ENCODE results near the gene TMTC1. TPM values are rescaled to one million over a fixed set of nuclear protein-coding genes. Genes with fewer than 3 reads are reported as not detected.

The TMTC1 gene
- total RNA-seq, 6 experiments from 2014 or later = not detected

- no peak for DNase-seq
- TF ChIP-seq CTCF (IDR thresholded peaks at IDR 0.05) = no peak
- H3K9me3 Mint-ChIP-seq = peaks cover 21% of the 10 kb centered on the region
- H3K27me3 Mint-ChIP-seq (ENCODE audit: insufficient read depth) = no peaks in the 10 kb centered on the region
- H3K36me3 Mint-ChIP-seq (ENCODE audit: low read depth) = no peaks in the 10 kb centered on the region
- H3K4me3 Mint-ChIP-seq = no peak overlapping the region
- no peak overlapping the region for H3K27ac Mint-ChIP-seq
- no peaks in the 10 kb centered on the region for H3K4me1 Mint-ChIP-seq (ENCODE audit: low read depth)
These were observed 3.7 kb downstream of the TMTC1 start for GRCh38 chr12:29780084-29780483.

GRCh38 chr12:29778531-29778930, 5.2 kb downstream of the TMTC1 start:
- Mint-ChIP-seq H3K4me1 (ENCODE audit: low read depth) (no peaks in the 10 kb centered on the region), H3K27ac (no peak overlapping the region), H3K9me3 (peaks cover 34% of the 10 kb centered on the region), H3K36me3 (ENCODE audit: low read depth) (no peaks in the 10 kb centered on the region), H3K4me3 (no peak overlapping the region), H3K27me3 (ENCODE audit: insufficient read depth) (no peaks in the 10 kb centered on the region)
- TF ChIP-seq CTCF (IDR thresholded peaks at IDR 0.05) = no peak
- no peak for DNase-seq

GRCh38 chr12:29773076-29773475, 10.7 kb downstream of the TMTC1 start:
- DNase-seq = no peak
- TF ChIP-seq CTCF (IDR thresholded peaks at IDR 0.05) = no peak
- Mint-ChIP-seq H3K9me3 (peaks cover 43% of the 10 kb centered on the region), H3K27me3 (ENCODE audit: insufficient read depth) (no peaks in the 10 kb centered on the region), H3K4me1 (ENCODE audit: low read depth) (no peaks in the 10 kb centered on the region), H3K27ac (no peak overlapping the region), H3K36me3 (ENCODE audit: low read depth) (no peaks in the 10 kb centered on the region), H3K4me3 (no peak overlapping the region)

GRCh38 chr12:29771786-29772185, 12.0 kb downstream of the TMTC1 start:
- DNase-seq = no peak
- no peaks in the 10 kb centered on the region for H3K36me3 Mint-ChIP-seq (ENCODE audit: low read depth)
- H3K27ac Mint-ChIP-seq = no peak overlapping the region
- H3K9me3 Mint-ChIP-seq = peaks cover 39% of the 10 kb centered on the region
- no peak for TF ChIP-seq CTCF (IDR thresholded peaks at IDR 0.05)
- H3K27me3 Mint-ChIP-seq (ENCODE audit: insufficient read depth) = no peaks in the 10 kb centered on the region
- no peaks in the 10 kb centered on the region for H3K4me1 Mint-ChIP-seq (ENCODE audit: low read depth)
- no peak overlapping the region for H3K4me3 Mint-ChIP-seq

- no peaks in the 10 kb centered on the region for H3K36me3 Mint-ChIP-seq (ENCODE audit: low read depth)
- DNase-seq = no peak
- H3K9me3 Mint-ChIP-seq = peaks cover 41% of the 10 kb centered on the region
These were observed 12.6 kb downstream of the TMTC1 start for GRCh38 chr12:29771165-29771564.

More at GRCh38 chr12:29771165-29771564, 12.6 kb downstream of the TMTC1 start:
- TF ChIP-seq CTCF (IDR thresholded peaks at IDR 0.05) = no peak
- Mint-ChIP-seq H3K4me1 (ENCODE audit: low read depth) (no peaks in the 10 kb centered on the region), H3K27me3 (ENCODE audit: insufficient read depth) (no peaks in the 10 kb centered on the region; the same call in 1 of the 2 replicates), H3K4me3 (no peak overlapping the region), H3K27ac (no peak overlapping the region)

All from HFFc6 (cell line).